Measurements from ENCODE around the gene ELL. TPM values are rescaled to one million over a fixed set of nuclear protein-coding genes. Genes with fewer than 3 reads are reported as not detected.

ELL gene
- total and polyA plus RNA-seq, 9 of the 15 experiments (the other 6 are each of a cell fraction or from before 2014, with no cell fraction given) = 0.24 to 22.5 (median 4.1) TPM

GRCh38 chr19:18416778-18417249, 105.1 kb downstream of the ELL start (continued):
- no peak for TF ChIP-seq CHD7 (IDR thresholded peaks at IDR 0.05; ENCODE audit: low read depth, low read length)
- TF ChIP-seq CC2D1A (IDR thresholded peaks at IDR 0.05) = no peak
- no peak for TF ChIP-seq JUN (IDR thresholded peaks at IDR 0.05; ENCODE audit: borderline replicate concordance, low read depth, low read length)
- TF ChIP-seq JUN (CRISPR knock-in tag; IDR thresholded peaks at IDR 0.05; ENCODE audit: borderline replicate concordance) = no peak
- TF ChIP-seq NR0B1 (IDR thresholded peaks at IDR 0.05; ENCODE audit: partially characterized antibody) = no peak
- TF ChIP-seq SREBF1 (IDR thresholded peaks at IDR 0.05; ENCODE audit: borderline replicate concordance, low read depth, low read length) = no peak
- TF ChIP-seq THRB (CRISPR knock-in tag; conservative IDR thresholded peaks at IDR 0.05) = 0 out of 2 replicates have a peak, but pooled peaks have one; percentile 47
- TF ChIP-seq HNRNPH1 (optimal IDR thresholded peaks at IDR 0.05; ENCODE audit: low read depth, low read length) = no peak
- no peak for TF ChIP-seq CBX3 (IDR thresholded peaks at IDR 0.05; ENCODE audit: borderline replicate concordance in 1 of 2, low read length in 2 of 2)
- no peak for TF ChIP-seq ZBTB26 (CRISPR knock-in tag; IDR thresholded peaks at IDR 0.05)
